Right lobe of liver (tissue), 4 donors: ENCODE data around the gene FAM174C.

Experiments
- CTCF ChIP-seq, 4 donors: fragments of 200-600 bp in 3 of 4; fragments of 450-650 bp in 1 of 4; IDR thresholded peaks; one replicate each; pipeline versions ENCODE4 v1.5.1 to v1.8.0; 2016 to 2022; ENCODE audit warnings: antibody characterized with exemption in 4 of 4, mild to moderate bottlenecking in 2 of 4
- POLR2A ChIP-seq: fragments of 450-650 bp; IDR thresholded peaks from one replicate; pipeline ENCODE4 v1.6.1; 2017; ENCODE audit warnings: antibody characterized with exemption, mild to moderate bottlenecking
- donor health status: DM: no; HTN: no; CAD: no.
- donor health status: DM: no; HTN: no; CAD: no.
- donor health status: DM: no; HTN: yes; CAD: no.

GRCh38 chr19:1227304-1228054, 47.9 kb upstream of the FAM174C start:
- TF ChIP-seq CTCF (IDR thresholded peaks at IDR 0.05) = no peak
- TF ChIP-seq POLR2A = no peak
